ENCODE measurements around the gene SELENON.

SELENON gene

DNA sequence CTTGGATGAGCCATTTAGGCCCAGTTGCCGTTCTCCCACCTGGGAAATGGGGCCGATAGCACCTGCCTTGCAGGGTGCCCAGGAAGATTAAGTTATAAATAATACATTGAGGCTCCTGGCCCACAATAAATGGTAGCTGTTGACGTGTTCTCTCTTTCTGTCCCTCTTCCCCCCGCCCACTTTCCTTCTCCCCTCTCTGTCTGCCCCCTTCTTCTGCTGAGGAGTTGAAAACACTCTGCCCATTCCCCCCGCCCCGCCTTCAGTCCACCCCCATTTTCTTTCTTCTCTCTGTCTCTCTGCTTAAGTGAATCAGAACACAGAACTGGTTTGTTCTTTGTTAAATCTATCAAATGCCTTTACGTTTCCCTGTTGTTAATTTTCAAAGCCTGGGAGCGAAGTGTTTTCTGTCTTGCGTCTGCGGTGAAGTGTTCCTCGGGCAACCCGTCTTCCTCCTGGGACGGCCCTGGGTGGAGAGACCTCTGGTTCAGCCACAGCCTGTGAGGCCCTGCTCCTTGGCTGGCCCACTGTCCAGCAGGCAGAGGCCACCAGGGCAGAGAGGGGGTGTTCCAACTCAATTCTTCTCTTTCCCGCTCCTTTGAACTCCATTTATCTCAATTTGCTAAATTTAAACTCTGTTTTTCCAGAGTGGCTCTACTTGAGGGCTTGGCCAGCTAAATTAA, 29.3 kb upstream of the SELENON start:
- Histone ChIP-seq H3K4me1 (ENCODE audit: control insufficient read depth, insufficient read depth, low read length) (peaks cover 44% of the 10 kb centered on the region), H3K27me3 (ENCODE audit: control insufficient read depth, insufficient read depth, low read length, poor library complexity, severe bottlenecking) (no peaks in the 10 kb centered on the region), H3K4me3 (ENCODE audit: insufficient read depth, low read depth, low read length) (no peak overlapping the region), H3K36me3 (ENCODE audit: control insufficient read depth, insufficient read depth, low read length) (no peaks in the 10 kb centered on the region), H3K9me3 (ENCODE audit: control insufficient read depth, low read length) (no peaks in the 10 kb centered on the region), H3K27ac (ENCODE audit: insufficient read depth, low read depth, low read length, poor library complexity, severe bottlenecking) (no peak overlapping the region)
- 76 to 79% methylated on average over 14 of the region's 14 CpGs for WGBS, 2 experiments

DNA sequence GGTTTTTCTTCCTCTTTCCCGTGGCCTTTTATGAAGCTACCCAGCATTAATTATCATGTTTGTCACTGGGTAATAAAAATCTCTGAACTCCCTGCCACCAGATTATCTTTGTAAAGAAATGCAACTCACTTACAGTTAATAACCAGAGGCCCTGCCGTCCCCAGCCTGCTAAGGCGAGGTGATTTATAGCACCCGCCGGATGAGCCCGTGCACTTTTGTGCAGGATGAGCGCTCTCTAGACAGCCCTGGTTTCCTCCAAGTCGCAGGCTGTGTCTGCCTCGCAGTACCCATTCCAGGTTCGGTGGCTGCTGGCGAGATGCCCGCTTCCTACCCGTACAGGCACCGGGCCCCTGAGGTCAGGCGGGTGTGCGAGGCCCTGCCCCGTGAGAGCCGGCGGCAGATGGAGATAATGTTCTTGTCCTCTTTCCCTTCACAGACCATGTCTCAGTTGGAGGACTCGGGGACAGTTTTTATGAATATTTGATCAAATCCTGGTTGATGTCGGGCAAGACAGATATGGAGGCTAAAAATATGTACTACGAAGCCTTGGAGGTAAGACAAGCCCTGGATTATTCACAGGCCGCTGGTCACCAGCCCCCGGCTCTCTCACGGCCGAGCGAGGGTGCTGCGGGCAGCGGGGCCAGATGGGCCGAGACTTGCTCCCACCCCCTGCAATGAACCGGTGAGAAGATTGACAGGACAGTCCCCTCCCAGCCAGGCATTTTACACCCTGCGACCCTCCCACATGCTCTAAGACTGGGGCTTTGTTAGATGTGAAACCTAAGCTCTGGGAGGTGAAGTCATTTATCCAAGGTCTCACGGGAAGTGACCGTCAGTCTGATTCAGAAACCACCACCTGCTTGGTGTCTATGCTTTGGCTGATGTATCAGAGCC, 28.5 kb upstream of the SELENON start:
- Histone ChIP-seq H3K9me3 (ENCODE audit: control insufficient read depth, low read length) (no peaks in the 10 kb centered on the region), H3K36me3 (ENCODE audit: control insufficient read depth, insufficient read depth, low read length) (no peaks in the 10 kb centered on the region), H3K27me3 (ENCODE audit: control insufficient read depth, insufficient read depth, low read length, poor library complexity, severe bottlenecking) (no peaks in the 10 kb centered on the region), H3K27ac (ENCODE audit: insufficient read depth, low read depth, low read length, poor library complexity, severe bottlenecking) (peak overlapping the region; percentile 8), H3K4me1 (ENCODE audit: control insufficient read depth, insufficient read depth, low read length) (peaks cover 36% of the 10 kb centered on the region), H3K4me3 (ENCODE audit: insufficient read depth, low read depth, low read length) (no peak overlapping the region)
- WGBS, 2 experiments, result 66 to 70% methylated on average over 34 of the region's 34 CpGs

GRCh38 chr1:25772164-25772563, 27.8 kb upstream of the SELENON start:
- peaks cover 36% of the 10 kb centered on the region for H3K4me1 ChIP-seq (ENCODE audit: control insufficient read depth, insufficient read depth, low read length)
- no peak overlapping the region for H3K27ac ChIP-seq (ENCODE audit: insufficient read depth, low read depth, low read length, poor library complexity, severe bottlenecking)
- 96 to 98% methylated on average over 5 of the region's 5 CpGs for WGBS, 2 experiments

GRCh38 chr1:25772692-25773245, 27.2 kb upstream of the SELENON start:
- WGBS, 2 experiments, result 92 to 96% methylated on average over 5 of the region's 5 CpGs
- Histone ChIP-seq H3K27me3 (ENCODE audit: control insufficient read depth, insufficient read depth, low read length, poor library complexity, severe bottlenecking) (no peaks in the 10 kb centered on the region), H3K9me3 (ENCODE audit: control insufficient read depth, low read length) (no peaks in the 10 kb centered on the region), H3K36me3 (ENCODE audit: control insufficient read depth, insufficient read depth, low read length) (no peaks in the 10 kb centered on the region), H3K27ac (ENCODE audit: insufficient read depth, low read depth, low read length, poor library complexity, severe bottlenecking) (no peak overlapping the region), H3K4me3 (ENCODE audit: insufficient read depth, low read depth, low read length) (no peak overlapping the region), H3K4me1 (ENCODE audit: control insufficient read depth, insufficient read depth, low read length) (peaks cover 36% of the 10 kb centered on the region)

More at GRCh38 chr1:25772164-25772563, 27.8 kb upstream of the SELENON start:
- H3K27me3 ChIP-seq (ENCODE audit: control insufficient read depth, insufficient read depth, low read length, poor library complexity, severe bottlenecking), result no peaks in the 10 kb centered on the region
- H3K9me3 ChIP-seq (ENCODE audit: control insufficient read depth, low read length), result no peaks in the 10 kb centered on the region
- no peak overlapping the region for H3K4me3 ChIP-seq (ENCODE audit: insufficient read depth, low read depth, low read length)
- no peaks in the 10 kb centered on the region for H3K36me3 ChIP-seq (ENCODE audit: control insufficient read depth, insufficient read depth, low read length)

GRCh38 chr1:25773441-25774125, 26.4 kb upstream of the SELENON start:
- 84 to 88% methylated on average over 4 of the region's 4 CpGs for WGBS, 2 experiments
- Histone ChIP-seq H3K9me3 (ENCODE audit: control insufficient read depth, low read length) (no peaks in the 10 kb centered on the region), H3K4me1 (ENCODE audit: control insufficient read depth, insufficient read depth, low read length) (peaks cover 36% of the 10 kb centered on the region), H3K27me3 (ENCODE audit: control insufficient read depth, insufficient read depth, low read length, poor library complexity, severe bottlenecking) (no peaks in the 10 kb centered on the region), H3K36me3 (ENCODE audit: control insufficient read depth, insufficient read depth, low read length) (no peaks in the 10 kb centered on the region), H3K4me3 (ENCODE audit: insufficient read depth, low read depth, low read length) (no peak overlapping the region), H3K27ac (ENCODE audit: insufficient read depth, low read depth, low read length, poor library complexity, severe bottlenecking) (no peak overlapping the region)

DNA sequence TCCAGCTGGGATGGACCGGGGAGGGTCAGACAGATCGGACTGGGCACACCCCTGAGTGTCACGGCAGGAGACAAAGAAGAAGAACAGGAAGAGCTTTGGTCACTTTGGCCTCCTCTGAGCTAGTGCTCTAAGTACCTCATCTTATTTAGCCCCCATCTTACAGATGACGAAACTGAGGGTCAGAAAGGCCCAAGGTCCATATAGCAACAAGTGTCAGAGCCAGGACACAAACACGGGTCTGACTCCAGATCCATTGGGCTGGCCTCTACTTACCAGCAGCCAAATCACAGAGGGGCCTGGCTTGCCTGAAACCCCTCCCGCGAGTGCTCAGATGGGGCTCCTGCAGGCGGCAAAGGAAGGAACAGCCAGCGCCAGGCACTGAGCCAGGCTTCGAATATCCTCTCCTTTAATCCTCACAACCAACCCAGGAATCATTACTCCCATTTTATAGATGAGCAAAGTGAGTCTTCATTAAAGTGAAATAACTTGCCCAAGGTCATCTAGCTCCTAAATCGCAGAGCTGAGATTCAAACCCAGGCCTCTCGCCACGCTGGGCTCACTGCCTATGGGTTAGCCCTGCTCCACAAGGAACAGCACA, 25.7 kb upstream of the SELENON start:
- Histone ChIP-seq H3K36me3 (ENCODE audit: control insufficient read depth, insufficient read depth, low read length) (no peaks in the 10 kb centered on the region), H3K4me3 (ENCODE audit: insufficient read depth, low read depth, low read length) (no peak overlapping the region), H3K27ac (ENCODE audit: insufficient read depth, low read depth, low read length, poor library complexity, severe bottlenecking) (no peak overlapping the region), H3K9me3 (ENCODE audit: control insufficient read depth, low read length) (no peaks in the 10 kb centered on the region), H3K27me3 (ENCODE audit: control insufficient read depth, insufficient read depth, low read length, poor library complexity, severe bottlenecking) (no peaks in the 10 kb centered on the region), H3K4me1 (ENCODE audit: control insufficient read depth, insufficient read depth, low read length) (peaks cover 36% of the 10 kb centered on the region)
- whole genome bisulfite sequencing, 2 experiments, result 90 to 93% methylated on average over 13 of the region's 13 CpGs

DNA sequence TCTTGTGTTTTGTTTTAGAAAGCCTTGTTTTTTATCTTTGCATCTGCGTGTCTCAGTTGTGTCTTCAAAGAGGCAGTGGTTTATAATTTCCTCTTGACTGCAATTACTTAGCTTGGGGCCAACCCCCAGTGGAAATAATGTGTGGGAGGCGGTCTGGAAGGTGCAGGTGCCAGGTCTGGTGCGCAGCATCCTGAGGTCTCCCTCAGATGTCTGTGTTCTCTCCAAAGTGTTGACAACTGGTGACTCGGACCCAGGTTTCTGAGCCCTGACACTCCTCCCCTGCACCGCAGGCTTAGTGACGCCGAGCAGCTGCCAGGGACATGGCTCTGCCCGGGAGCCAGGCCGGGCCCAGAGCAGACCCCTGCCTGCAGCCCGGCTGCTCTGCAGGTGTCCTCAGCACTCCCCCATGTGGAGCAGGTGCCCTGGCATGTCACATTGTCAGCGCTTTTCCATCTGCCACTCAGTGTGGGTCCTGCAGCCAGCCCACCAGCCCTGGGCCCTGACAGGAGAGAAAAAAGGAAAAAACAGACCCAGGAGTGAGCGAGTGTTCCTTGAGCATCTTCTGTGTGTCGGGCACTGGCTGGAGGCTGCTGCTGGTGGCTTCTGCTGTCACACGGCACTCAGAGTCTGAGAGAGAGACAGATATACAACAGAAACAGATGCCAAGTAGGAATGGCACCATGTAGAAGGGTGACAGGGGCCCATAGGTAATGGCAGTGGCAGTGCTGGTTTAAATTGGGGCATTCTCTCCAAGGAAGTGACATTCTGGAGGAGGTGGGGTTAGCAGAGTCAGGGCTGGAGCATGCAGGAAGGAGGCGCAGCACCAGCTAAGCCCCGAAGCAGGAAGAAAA, 24.8 kb upstream of the SELENON start:
- Histone ChIP-seq H3K4me3 (ENCODE audit: insufficient read depth, low read depth, low read length) (no peak overlapping the region), H3K27me3 (ENCODE audit: control insufficient read depth, insufficient read depth, low read length, poor library complexity, severe bottlenecking) (no peaks in the 10 kb centered on the region), H3K36me3 (ENCODE audit: control insufficient read depth, insufficient read depth, low read length) (no peaks in the 10 kb centered on the region), H3K9me3 (ENCODE audit: control insufficient read depth, low read length) (no peaks in the 10 kb centered on the region), H3K4me1 (ENCODE audit: control insufficient read depth, insufficient read depth, low read length) (peaks cover 32% of the 10 kb centered on the region), H3K27ac (ENCODE audit: insufficient read depth, low read depth, low read length, poor library complexity, severe bottlenecking) (no peak overlapping the region)
- 72 to 74% methylated on average over 16 of the region's 16 CpGs for WGBS, 2 experiments

DNA sequence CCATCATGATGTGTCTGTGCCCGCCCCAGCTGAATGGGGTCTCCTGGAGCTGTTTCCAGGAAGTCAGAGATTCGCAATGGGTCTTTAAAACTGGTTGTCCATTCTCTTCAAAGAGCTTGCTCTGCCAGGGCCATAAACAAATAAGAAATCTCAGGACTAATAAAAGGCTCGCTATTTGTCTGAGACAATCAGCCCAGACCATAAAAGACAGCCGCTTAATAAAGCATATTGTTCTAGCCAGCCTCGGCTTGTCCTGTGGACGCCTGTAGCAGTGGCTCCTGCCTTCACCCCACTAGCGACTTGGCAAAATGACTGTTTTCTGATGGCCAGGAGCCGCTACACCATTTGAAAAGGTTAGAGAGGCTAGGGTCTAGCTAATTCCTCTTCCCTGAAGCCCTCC, 20.6 kb upstream of the SELENON start:
- Histone ChIP-seq H3K4me3 (ENCODE audit: insufficient read depth, low read depth, low read length) (no peak overlapping the region), H3K4me1 (ENCODE audit: control insufficient read depth, insufficient read depth, low read length) (peaks cover 22% of the 10 kb centered on the region), H3K27ac (ENCODE audit: insufficient read depth, low read depth, low read length, poor library complexity, severe bottlenecking) (no peak overlapping the region), H3K9me3 (ENCODE audit: control insufficient read depth, low read length) (no peaks in the 10 kb centered on the region), H3K27me3 (ENCODE audit: control insufficient read depth, insufficient read depth, low read length, poor library complexity, severe bottlenecking) (no peaks in the 10 kb centered on the region), H3K36me3 (ENCODE audit: control insufficient read depth, insufficient read depth, low read length) (no peaks in the 10 kb centered on the region)
- 85 to 87% methylated on average over 8 of the region's 8 CpGs for WGBS, 2 experiments

GRCh38 chr1:25779894-25780293, 20.1 kb upstream of the SELENON start:
- H3K36me3 ChIP-seq (ENCODE audit: control insufficient read depth, insufficient read depth, low read length), result no peaks in the 10 kb centered on the region
- no peaks in the 10 kb centered on the region for H3K9me3 ChIP-seq (ENCODE audit: control insufficient read depth, low read length)
- 79 to 86% methylated on average over 4 of the region's 4 CpGs for WGBS, 2 experiments
- H3K4me3 ChIP-seq (ENCODE audit: insufficient read depth, low read depth, low read length), result no peak overlapping the region
- peaks cover 19% of the 10 kb centered on the region for H3K4me1 ChIP-seq (ENCODE audit: control insufficient read depth, insufficient read depth, low read length)
- H3K27ac ChIP-seq (ENCODE audit: insufficient read depth, low read depth, low read length, poor library complexity, severe bottlenecking), result no peak overlapping the region
- H3K27me3 ChIP-seq (ENCODE audit: control insufficient read depth, insufficient read depth, low read length, poor library complexity, severe bottlenecking), result no peaks in the 10 kb centered on the region
